Muscle of arm (tissue), 12 donors: ENCODE measurements around the gene THSD7A. TPM values are rescaled to one million over a fixed set of nuclear protein-coding genes. Genes with fewer than 3 reads are reported as not detected.

Experiments used
- DNase-seq: peaks from one replicate; pipeline ENCODE4 v3.0.0-alpha.2; 2013
- polyA plus RNA-seq, 12 donors: library from polyadenylated mRNA; unstranded; fragments of 120-200 nt; gene quantifications; one replicate each; pipeline ENCODE4 v1.2.1, GENCODE V29; 2013; ENCODE audit not compliant: insufficient read length in 12 of 12

The THSD7A gene
- polyA plus RNA-seq, 12 donors = 2.8 to 6.0 (median 4.6) TPM; not detected in 1

DNA sequence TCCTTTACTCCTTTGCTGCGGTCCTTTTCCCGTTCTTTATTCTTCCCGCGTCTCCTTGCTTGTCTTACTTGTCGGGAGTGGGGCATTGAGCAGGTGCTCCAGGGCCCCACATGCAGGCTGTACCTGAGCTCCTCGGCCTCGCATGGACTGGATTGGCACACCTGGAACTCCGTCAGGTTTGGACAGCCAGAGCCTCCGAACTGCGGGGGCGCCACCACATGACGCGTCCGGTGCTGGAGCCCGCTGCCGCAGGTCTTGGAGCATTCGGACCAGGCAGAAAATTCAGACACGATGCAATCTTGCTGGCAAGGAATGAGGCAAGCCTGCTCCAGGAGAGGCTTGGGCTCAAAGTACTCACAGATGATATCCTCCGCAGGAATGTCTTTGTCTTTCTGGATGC lies 195.7 kb downstream of the THSD7A start:
- DNase-seq = no peak

DNA sequence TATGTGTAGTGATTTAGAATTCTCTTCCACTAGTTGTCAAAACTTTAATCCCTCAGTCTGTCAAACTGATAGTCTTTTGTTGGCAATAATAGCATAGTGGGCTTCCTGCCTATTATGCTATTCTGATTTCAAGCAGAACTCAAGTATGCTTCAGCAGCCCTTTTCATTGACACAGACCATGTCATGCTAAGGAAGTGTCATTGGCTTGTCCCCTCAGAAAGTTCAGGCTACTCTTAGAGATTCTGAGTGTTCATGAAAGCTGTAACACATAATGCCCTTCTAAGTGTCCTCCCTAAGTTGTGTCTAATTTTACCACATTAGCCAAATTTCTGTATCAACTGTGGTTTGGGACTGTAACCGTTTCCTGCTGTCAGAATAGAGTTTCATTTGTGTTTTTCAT lies 198.7 kb downstream of the THSD7A start:
- DNase-seq = no peak

DNA sequence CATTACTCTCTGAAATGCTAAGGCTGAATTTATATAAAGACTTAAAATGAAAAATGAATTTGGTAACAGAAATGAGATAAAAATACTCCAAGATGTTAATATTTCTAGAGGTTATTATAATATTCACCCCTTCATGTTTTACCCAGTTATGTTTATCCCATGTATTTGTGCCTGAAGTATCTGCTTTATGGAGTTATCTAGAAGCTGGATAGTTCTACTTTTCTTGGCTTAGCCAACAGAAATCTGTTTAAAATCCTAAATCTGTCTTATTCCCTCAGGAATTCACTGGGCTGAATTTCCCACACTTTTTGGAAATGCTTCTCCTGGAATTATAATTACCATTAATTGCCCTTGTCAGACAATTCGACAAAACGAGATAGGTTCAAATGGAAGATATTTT lies 201.6 kb downstream of the THSD7A start:
- no peak for DNase-seq

DNA sequence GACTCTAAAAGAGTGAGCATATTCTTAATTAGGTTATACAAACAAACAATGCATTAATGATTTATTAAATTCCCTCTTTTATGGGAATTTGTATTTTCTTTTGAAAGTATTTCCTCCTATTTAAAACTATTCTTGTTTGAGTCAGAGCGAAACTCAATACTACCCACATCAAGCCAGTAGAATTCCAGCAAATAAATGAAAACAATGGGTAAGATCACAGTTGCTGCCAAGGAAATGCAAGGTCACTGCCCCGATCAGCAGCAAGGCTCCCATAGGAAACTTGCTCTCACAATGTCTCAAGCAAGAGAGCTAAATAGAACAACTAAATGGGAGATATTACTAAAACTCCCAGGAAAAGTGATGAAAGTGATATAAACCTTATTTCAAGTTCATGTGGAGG lies 206.3 kb downstream of the THSD7A start:
- DNase-seq = no peak

DNA sequence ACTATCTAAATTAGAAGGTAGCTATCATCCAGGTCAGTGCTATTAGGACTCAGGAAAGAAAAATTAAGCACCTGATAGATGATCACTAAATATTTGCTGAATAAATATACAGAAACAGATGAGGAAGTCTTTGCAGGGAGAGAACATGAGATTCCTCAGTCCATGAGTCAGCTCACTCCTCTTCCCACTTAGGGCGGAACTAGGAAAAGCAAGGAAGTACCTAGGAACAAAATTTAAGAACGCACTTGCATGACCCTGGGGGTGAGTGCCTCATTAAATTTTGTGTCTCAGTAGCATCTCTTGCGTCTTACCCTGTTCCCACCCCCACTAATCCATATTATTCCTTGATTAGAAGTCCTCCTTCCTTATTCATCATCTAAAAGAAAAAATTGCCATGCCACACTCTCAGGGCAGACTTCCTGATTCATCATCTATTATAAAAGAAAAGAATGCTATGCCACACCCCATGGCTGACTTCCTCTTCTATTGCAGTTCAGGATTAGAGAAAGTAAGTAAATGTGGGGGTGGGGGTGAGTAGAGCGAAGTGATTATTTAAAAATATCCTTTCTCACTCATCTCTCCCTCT lies 208.8 kb downstream of the THSD7A start:
- no peak for DNase-seq

DNA sequence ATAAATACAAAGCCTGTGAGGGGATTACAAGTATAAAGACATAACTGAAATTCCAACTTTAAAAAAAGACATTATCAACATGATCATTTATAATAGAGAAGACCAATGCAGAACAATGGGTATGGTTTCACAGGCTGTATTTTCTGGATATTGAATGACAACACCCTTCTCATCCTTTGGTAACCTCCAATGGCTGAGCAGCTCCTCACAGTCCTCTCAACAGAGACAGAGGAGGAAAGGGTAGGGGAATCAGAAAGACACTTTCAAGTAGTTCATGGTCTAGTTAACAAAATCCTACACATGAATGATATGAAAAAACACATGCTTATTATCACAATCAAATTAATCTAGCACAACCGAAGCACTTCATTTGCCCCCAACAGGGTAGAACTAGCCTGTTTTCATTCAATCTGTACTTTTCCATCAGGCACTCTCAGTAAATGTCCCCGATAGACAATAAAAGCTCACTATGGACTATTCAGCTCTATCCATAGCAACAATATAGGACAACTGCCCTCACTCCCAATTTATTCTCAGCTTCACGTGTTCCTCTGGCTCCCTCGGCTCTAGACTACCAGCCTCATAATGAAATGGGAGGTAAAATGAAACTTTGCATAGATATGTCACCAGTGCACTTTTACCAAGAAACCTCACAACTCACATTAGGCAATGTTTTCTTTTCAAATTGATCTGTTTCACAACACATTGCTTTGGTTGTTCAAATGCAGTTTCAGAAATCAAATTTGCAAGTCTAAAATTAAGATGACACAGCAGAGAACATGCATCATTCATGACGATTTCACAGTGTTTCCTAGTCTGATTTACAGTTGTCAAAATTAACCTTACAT lies 211.4 kb downstream of the THSD7A start:
- DNase-seq = no peak

DNA sequence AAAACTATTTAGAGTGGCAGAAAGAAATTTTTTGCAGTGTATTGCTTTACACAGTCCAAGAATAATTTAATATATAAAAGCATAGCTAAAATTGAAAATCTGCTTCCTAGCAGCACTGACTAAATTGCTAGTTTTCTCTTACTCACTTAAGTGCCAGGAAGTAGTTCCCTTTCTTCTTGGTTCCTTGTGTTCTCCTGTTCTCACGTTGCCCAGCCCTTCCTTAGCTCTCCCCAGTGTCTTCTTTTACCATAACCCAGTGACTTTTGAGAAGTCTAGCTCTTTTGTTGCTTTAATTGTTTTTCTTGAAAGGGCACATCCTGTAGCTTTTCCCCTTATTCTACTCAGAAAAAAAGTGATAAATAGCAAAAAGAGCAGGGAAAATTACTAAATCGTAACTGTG lies 215.5 kb downstream of the THSD7A start:
- no peak for DNase-seq

DNA sequence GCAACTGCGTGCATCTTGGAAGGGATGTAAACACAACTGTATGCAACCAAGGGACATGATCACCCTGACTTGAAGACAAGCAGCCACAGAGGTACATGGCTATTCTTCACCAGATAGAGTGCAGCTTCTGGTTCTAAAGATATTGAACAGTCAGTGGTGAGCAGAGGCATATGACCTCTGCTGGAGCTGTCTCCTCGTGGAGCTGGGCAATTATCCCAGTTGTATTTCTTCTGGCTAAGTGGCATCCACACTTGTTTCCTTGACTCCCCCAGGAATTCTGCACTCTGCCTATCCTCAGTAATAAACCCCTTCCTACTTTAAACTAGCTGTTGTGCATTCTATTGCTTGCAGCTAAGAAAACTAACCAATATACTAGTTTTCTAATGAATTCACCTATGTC lies 216.8 kb downstream of the THSD7A start:
- DNase-seq = no peak

DNA sequence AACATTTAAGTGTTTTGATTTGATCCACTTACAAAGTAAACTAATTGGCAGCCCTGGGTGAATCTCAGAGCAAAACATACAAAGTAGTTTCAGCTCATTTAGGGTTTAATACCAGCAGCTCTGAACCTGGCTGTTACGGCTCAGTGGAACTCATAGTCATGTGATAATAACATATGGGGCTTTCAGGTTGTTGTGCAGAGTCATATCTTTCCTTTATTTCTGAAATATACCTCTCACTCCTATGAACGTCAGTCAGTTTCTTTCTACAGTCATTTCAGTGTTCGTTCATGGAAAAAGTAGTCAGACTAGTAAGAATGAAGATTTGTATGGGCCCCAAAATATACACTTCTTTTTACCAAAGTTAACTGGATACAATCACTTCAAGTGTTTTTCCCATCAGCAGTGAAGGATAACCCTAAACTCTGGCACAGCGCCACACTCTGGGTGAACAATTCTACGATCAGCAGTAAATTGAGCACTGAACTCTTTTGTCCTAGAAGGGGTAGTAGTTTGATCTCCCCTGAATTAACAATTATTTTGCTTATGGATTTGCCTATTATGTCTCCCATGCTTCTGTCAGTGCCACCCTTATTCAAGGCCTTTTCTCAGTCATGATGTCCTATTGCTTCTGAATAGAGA lies 218.6 kb downstream of the THSD7A start:
- DNase-seq = no peak

DNA sequence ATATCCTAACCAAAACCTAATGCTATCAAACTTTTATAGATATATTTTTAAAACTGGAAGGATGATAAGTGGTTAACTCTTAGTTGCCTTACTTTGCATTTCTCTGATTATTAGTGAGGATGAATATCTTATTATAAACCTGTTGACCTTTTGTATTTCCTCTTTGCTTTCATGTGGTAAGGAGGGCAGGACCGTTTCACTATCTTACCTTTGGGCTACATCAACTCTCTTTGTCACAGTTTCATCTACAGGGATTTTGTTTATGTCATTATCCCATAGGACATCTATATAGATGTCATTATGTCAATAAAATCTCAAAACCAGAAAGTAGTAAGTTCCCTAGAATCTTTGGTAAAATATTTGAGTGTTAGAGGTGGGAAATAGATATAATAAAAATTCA lies 219.3 kb downstream of the THSD7A start:
- DNase-seq = no peak

DNA sequence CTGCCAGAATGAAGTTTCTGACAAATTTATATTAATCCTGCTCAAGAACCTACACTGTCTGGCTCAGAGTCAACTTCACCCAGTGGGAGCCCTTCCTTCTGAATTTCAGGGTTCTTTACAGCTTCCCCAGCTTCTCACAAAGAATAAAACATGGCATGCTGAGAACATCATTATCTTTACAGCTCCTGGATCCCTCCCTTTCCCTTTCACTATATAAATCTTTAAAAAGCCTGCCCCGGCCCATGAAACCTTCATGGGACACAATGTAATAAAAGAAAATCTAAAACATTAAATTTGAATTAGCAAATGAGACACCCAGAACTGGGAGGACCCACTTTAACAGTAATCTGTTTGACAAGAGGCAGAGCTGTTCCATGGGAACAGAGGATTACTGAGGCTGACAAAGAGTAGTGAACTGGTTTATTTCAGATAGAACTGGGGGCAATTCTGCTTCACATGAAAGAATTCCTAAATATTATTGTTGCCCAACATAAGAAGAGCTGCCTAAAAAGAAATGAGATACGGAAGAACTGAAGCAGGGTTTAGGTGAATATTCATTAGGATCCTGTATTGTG lies 222.8 kb downstream of the THSD7A start:
- no peak for DNase-seq

DNA sequence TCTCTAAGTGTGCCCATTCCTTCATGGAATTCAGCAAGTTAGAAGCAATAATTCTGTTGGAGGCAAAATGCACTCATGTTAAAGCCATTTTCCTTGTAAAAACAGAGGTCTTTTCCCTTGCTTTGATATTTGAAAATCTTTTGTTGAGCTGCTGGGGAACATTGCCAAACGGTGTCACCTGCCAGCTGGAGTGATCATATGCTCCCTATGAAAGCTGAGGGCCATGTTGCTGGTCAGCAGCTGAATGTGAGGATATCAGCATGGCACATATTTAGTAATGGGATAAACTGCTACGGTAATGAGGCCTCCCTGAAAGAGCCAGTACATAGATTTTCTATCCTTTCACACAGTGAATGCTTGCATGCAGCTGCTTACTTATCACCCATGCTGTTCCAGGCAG lies 224.3 kb downstream of the THSD7A start:
- DNase-seq = peak; percentile 27

DNA sequence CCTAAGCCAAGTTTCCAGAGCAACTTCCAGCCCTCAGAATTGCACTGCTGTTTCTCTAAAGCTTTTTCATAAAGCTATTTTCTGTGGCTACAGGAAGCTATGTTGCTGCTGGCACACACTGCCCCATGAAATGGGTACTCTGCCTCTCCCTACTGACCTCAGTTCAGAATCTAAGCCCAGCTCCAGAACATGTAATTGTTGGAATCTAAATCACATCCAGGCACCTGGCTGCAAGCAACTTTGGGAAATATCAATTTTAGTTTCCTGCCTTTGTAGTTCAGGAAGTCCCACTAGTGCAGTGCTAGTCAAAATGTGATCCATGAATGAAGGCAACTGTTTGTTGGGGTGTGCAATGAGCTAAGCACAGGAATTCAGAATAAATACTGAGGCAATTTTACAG lies 226.2 kb downstream of the THSD7A start:
- DNase-seq = peak; percentile 26

DNA sequence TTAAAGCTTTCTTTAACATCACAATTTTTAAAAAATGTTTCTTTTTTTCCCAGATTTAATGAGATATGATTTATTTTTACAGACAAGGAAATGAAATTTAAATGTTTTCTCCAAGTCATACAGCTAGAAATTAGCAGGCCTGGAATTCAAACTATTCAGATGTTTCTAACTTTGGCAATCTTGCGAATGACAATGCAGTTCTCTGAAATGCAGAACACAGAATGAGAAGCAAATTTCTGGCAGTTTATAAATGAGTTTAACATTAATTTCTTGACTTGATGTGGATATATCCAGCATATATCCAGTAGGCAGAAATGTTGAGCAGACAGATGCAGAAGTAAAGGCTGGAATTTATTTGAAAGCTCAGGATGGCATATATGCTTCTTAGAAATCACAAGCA lies 227.5 kb downstream of the THSD7A start:
- peak; percentile 27 for DNase-seq

DNA sequence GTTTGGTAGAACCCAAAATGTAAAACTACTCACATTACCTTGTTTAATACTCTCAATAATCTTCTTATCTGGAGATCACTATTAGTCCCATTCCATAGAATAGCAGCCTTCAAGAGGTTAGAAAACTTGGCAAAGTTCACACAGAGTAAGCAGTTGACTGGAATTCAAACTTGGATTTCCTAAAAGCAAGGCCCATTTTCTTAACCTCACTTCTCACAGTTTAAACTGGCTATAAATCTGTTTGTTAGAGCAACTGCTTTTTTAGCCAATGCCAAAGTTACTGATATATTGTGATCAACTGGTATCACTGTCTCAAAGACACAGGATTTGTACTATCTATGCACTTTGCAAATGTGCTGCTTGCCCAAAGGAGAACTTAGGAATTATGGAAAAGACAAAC lies 230.2 kb downstream of the THSD7A start:
- no peak for DNase-seq

DNA sequence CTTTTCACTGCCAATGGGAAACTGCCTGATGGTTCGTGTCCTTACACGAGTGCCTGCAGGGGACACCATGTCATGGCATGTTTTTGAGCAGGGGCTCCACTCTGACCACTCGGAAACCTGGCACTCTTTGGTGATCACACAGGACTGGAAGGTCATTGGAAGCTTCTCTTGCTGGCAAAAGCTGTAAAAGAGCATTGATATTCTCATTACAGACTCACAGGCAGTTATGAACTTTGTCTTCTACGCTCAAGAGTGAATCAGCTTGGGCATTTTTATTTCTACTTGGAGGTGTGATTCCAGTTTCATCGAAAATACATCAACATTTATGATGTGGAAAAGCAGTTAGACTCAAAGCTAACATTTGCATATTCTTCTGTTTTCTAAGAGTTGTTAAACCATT lies 238.7 kb downstream of the THSD7A start:
- DNase-seq = no peak

DNA sequence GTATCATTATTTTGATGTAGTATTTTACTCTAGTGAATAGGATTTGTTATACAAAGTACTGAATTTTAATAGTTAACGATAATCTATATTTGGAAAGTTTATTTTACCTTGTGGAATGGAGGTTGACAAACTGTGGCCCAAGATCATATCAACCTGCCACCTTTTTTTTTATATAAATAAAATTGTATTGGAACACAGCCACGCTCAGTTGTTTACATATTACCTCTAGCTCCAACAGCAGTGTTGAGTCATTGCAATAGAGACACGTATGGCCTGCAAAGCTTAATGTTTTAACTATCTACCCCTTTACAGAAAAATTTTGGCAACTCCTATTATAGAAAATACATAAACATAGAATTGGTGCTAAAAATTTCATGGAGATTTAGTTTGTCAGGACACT lies 239.3 kb downstream of the THSD7A start:
- no peak for DNase-seq

DNA sequence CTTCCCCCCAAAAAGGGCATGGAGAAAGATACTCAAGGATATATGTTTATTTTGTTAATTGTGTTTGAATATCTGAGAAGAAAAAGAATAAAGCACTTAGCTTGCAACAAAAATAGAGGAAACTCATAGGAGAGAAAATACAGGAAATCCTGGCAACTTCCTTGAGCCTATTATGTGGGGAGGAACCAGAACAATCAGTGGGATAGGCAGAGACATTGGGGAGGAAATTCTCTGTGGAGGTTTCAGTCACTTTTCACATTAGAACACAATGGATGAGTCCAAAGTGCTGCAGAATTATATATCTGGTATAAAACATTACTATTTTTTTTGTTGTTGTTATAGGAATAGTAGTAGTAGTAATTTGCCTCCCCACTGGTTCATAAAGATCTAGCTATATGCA lies 240.1 kb downstream of the THSD7A start:
- DNase-seq = no peak

DNA sequence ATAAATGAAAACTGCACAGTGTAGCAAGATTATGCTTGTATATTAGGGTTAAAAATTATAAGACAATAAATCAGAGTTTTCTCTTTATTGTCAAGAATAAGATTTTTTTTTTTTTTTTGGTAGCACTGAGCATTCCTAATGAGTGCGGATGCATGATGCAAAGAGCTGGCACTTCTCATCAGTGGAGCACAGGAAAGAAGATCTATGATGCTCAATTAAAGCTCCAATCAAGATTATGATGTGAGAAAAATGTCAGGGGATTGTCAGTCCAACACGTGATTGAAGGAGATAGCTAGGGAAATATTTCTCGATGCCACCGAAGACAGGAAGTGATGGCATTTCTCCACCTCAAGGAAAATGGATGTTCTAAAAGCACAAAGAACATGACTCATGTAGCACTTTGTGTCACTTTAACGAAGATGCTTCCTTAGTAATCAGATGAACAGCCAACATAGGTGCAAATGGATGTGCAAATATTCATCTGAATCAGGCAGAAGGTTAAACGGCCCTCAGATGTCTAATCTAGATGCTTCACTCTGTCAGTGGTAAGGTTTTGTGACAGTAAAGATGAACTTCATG lies 240.9 kb downstream of the THSD7A start:
- DNase-seq = no peak

DNA sequence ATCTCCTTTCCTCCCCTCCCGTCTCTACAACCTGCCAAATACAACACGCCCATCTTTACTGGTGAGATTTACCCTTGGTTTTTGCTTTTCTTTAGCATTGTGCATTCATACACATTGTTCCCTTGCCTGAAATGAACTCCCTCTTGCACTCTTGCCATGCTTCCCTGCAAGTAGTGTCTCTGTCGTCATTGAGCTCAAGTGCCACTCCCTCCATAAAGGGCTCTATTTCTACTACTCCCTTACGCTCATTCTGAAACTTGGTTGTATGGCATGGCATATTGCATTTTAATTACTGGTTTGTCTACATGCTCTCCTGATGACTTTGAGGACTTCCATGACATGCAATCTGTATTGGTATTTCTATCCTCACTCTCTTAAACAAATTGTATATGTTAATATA lies 242.7 kb downstream of the THSD7A start:
- no peak for DNase-seq

DNA sequence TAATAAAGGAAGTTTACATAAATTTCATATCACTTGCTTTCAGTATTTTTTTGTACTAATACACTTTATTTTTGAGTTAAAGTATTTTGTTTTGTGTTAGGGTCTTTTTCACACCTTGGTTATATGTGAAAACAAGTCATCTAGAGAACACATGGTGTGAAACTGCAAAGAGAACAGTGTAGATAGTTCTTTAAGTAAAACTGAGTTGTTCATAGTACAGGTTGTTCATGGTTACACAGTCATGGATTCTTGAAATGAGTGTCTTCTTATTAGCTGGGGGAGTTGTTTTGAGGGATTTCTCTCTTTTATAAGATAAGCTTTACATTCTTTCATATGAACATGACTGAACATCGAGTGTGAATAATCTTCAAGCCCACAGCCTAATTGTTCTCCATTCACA lies 244.2 kb downstream of the THSD7A start:
- DNase-seq = no peak

DNA sequence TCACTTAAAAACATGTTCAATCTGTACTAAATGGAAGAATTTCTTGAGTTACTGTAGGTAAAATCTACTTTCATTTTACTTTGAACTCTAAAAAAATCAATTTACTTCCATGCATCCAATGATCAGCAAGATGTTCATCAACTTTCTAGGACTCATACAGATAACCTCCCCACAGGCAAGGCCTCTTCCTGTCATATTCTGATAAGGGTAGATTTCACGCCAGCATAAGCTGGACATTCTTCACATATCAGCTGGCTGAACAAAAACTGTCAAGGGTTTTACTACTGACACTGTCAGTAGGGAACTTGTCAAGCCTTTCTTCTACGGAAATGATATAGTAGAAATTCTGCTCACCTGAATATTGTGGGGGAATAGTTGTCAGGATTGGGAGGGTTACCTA lies 244.9 kb downstream of the THSD7A start:
- DNase-seq = no peak
